Calu3 (cell line): ENCODE results near the gene HCLS1. TPM values are rescaled to one million over a fixed set of nuclear protein-coding genes. Genes with fewer than 3 reads are reported as not detected.

Experiments
- BruUV-seq: library from RNA; stranded (reverse); fragments of 400-500 nt; replicated peaks from 2 replicates; lab custom pipeline; 2021; lab: Mats Ljungman, UMichigan
- CTCF ChIA-PET: fragments of 300-600 bp; sonication (Branson Sonifier 250); formaldehyde crosslinking; loops from one replicate; lab custom pipeline; 2022; ENCODE audit warnings: antibody characterized with exemption; lab: Charles Lee
- DNase-seq: peaks from one replicate; pipeline ENCODE4 v3.0.0; 2022
- H3K27ac Mint-ChIP-seq: one replicate; pipeline ENCODE4 v1.8.0; 2022; ENCODE audit warnings: mixed read lengths; ENCODE audit not compliant: unreplicated experiment
- H3K27me3 Mint-ChIP-seq: one replicate; pipeline ENCODE4 v1.8.0; 2022; ENCODE audit warnings: mixed read lengths; ENCODE audit not compliant: unreplicated experiment
- H3K36me3 Mint-ChIP-seq: one replicate; pipeline ENCODE4 v1.8.0; 2022; ENCODE audit warnings: mild to moderate bottlenecking, moderate library complexity, mixed read lengths; ENCODE audit not compliant: insufficient read depth, unreplicated experiment
- H3K4me1 Mint-ChIP-seq: one replicate; pipeline ENCODE4 v1.8.0; 2022; ENCODE audit warnings: mild to moderate bottlenecking, low read depth, mixed read lengths; ENCODE audit not compliant: unreplicated experiment
- H3K4me3 Mint-ChIP-seq: one replicate; pipeline ENCODE4 v1.8.0; 2022; ENCODE audit warnings: mild to moderate bottlenecking, low read depth, moderate library complexity, mixed read lengths; ENCODE audit not compliant: unreplicated experiment
- H3K9me3 Mint-ChIP-seq: one replicate; pipeline ENCODE4 v1.8.0; 2022; ENCODE audit warnings: low read depth, mixed read lengths; ENCODE audit not compliant: unreplicated experiment
- CTCF ChIP-seq: fragments of 200-600 bp; IDR thresholded peaks from one replicate; pipeline ENCODE4 v1.8.0; 2022; ENCODE audit warnings: antibody characterized with exemption; ENCODE audit not compliant: unreplicated experiment
- intact Hi-C: fragments of 100-400 bp; cut with micrococcal nuclease; formaldehyde crosslinking; loops from one replicate; pipeline ENCODE4 v1.10.0; 2022; ENCODE audit not compliant: unreplicated experiment
- total RNA-seq: library from RNA; stranded (reverse); gene quantifications from 2 replicates; pipeline ENCODE4 v1.2.3, GENCODE V29; 2022

HCLS1 gene
- total RNA-seq, 1 experiment from 2014 or later: 1.2 TPM

DNA sequence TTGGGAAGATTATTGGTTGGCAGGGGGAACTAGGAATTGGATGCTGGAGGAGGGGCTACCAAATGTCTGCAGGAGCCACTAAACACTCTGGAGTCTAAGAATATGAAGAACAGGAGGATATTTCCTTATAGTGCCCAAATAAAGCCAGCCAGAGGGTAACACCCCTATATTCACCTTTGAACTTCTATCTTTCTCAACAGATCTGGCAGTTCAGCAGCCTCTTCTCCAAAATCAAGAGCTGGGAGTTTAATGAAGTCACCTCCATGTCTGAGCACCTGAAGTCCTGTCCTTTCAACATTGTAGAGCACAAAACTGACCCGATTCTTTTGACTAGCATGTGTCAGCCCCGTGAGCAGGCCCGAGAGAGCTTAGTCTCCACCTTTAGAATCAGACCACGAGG, 34.2 kb downstream of the HCLS1 start:
- no peaks in the 10 kb centered on the region for H3K4me1 Mint-ChIP-seq
- BruUV-seq: no TSS peak
- intact Hi-C loops: no loop called here
- H3K27me3 Mint-ChIP-seq: peaks cover 29% of the 10 kb centered on the region
- H3K4me3 Mint-ChIP-seq: no peak overlapping the region
- H3K9me3 Mint-ChIP-seq: no peaks in the 10 kb centered on the region
- no peak overlapping the region for H3K27ac Mint-ChIP-seq
- CTCF ChIA-PET: no interaction called here
- no peak for TF ChIP-seq CTCF
- no peak for DNase-seq
- no peaks in the 10 kb centered on the region for H3K36me3 Mint-ChIP-seq

DNA sequence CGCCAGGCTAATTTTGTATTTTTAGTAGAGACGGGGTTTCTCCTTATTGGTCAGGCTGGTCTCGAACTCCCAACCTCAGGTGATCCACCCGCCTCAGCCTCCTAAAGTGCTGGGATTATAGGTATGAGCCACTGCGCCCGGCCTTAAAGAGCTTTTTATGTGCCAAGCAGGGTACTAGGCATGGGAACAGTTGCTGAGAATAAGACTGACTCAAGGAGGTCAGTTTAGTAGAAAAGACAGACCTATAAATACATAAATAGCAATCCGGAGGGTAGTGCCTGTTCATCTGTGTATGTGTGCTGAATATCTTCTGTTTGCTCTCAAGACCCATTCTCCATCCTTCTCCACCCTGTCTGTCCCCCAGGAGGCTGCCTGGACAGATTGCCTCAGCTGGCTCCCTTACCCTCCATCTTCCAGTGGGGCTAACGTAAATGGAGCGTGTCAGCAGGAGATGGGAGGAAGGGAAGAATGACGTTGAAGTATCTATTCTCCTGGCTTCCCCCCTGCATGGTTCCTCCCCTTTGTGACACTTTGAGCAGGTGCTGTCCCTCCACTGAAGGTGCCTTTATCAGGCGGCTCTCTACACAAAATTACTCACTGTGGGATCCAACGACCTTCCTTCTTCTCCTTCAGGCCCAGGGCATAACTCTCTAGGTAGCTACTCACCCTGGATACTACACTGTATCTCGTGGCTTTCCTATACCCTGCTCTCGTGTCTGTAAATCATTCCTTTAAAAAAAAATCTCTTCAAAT, 36.4 kb downstream of the HCLS1 start:
- H3K27me3 Mint-ChIP-seq: peaks cover 36% of the 10 kb centered on the region
- no peak overlapping the region for H3K27ac Mint-ChIP-seq
- H3K4me1 Mint-ChIP-seq: no peaks in the 10 kb centered on the region
- TF ChIP-seq CTCF: no peak
- no peak overlapping the region for H3K4me3 Mint-ChIP-seq
- intact Hi-C loops: no loop called here
- H3K36me3 Mint-ChIP-seq: no peaks in the 10 kb centered on the region
- CTCF ChIA-PET: no interaction called here
- DNase-seq: no peak
- H3K9me3 Mint-ChIP-seq: no peaks in the 10 kb centered on the region
- no TSS peak for BruUV-seq

- no peak for DNase-seq
- Mint-ChIP-seq H3K27me3 (peaks cover 27% of the 10 kb centered on the region), H3K27ac (no peak overlapping the region), H3K36me3 (no peaks in the 10 kb centered on the region), H3K9me3 (no peaks in the 10 kb centered on the region), H3K4me3 (no peak overlapping the region), H3K4me1 (no peaks in the 10 kb centered on the region)
- CTCF ChIA-PET: no interaction called here
- intact Hi-C loops: no loop called here
- no TSS peak for BruUV-seq
- TF ChIP-seq CTCF: no peak
Observed at GRCh38 chr3:121621491-121621890, 39.2 kb downstream of the HCLS1 start.

GRCh38 chr3:121619691-121620090, 41.0 kb downstream of the HCLS1 start:
- H3K4me1 Mint-ChIP-seq: no peaks in the 10 kb centered on the region
- no peak overlapping the region for H3K4me3 Mint-ChIP-seq
- H3K27me3 Mint-ChIP-seq: peaks cover 27% of the 10 kb centered on the region
- no peak overlapping the region for H3K27ac Mint-ChIP-seq
- BruUV-seq: no TSS peak
- intact Hi-C loops: no loop called here
- CTCF ChIA-PET: interaction anchor here (0.5 kb wide), 1 partner anchor 114 kb away, joined by 3 read pairs; no protein-coding TSS in a partner anchor
- no peak for TF ChIP-seq CTCF
- no peaks in the 10 kb centered on the region for H3K36me3 Mint-ChIP-seq
- no peaks in the 10 kb centered on the region for H3K9me3 Mint-ChIP-seq
- no peak for DNase-seq
